Measurements from ENCODE around the gene TUBB. TPM values are rescaled to one million over a fixed set of nuclear protein-coding genes. Genes with fewer than 3 reads are reported as not detected.
A peak's percentile ranks its signal among the peaks of the same experiment; 100 is the strongest.
"Not testable (repeated sequence)": the region's sequence is repeated elsewhere in the genome, so short reads cannot be mapped to it uniquely, and the experiment has no call there.

TUBB gene
- total RNA-seq, 1 donor from 2014 or later, result 1,190 TPM

- DNase-seq, result no peak
Measured at GRCh38 chr6:30687659-30688431, 32.3 kb upstream of the TUBB start.

DNA sequence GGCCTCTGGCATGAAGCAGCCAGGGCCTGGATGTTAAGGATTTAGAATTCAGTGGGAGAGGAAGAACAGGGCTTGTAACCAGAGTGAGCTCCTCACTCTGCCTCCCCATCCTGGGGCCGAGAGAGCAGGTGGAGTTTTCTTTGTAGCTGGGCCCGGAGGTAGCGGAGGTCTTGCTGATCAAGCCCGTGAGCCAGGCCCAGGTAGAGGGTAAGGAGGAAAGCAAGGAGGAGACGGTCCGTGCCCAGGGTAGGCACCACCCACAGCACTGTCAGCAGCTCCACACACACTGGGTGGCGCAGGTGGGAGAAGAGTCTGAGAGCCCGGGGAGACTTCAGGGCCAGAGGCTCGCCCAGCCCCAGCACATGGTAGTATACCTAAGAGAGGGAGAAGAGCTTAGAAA, 31.6 kb upstream of the TUBB start:
- no peak for DNase-seq

- DNase-seq, result no peak
Measured at GRCh38 chr6:30689022-30689865, 30.9 kb upstream of the TUBB start.

- DNase-seq, result no peak
Measured at GRCh38 chr6:30689985-30690384, 30.2 kb upstream of the TUBB start.

DNA sequence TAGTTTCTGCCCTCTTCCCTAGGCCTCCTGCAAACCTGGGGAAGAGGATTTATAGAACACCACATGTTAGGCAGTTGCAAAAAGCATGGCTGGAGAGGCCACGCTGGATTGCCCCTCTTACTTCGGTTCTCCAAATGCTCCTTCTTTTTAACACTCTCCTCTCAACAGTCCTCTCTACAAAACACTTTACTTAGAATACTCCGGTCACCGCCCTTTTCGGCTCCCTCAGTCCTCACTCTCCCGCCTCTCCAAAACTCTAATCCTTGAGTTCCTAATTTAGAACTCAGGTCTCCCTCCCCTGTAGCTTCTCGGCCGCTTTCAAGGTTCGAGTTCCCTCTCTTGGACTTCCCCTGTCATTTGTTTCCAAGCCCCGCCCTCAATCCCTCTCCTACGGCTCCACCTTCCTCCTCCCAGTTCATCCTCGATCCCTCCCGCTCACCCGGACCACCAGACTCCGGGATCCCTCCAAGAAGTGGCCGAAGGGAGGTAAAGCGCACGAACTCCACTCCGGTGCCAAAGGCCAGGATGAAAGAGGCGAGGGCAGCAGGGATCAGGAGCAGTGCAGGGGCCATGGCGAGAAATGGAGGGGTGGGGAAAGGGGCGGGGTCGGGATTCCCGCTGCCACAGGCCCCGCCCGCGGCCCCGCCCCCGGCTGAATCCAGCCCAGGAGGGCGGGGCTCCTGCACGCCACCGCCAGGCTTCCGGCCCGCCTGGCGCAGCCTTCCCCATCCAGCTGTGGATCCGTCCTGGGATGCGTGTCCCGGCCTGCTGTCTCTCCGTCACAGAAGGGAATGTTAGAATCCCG, 29.5 kb upstream of the TUBB start, which contains the start of gene NRM:
TSS of gene NRM (minus strand) at position 582 of the 805 bp plus-strand sequence. CDS start at position 572, 10 bp downstream.
- DNase-seq, result peak; percentile 78

DNA sequence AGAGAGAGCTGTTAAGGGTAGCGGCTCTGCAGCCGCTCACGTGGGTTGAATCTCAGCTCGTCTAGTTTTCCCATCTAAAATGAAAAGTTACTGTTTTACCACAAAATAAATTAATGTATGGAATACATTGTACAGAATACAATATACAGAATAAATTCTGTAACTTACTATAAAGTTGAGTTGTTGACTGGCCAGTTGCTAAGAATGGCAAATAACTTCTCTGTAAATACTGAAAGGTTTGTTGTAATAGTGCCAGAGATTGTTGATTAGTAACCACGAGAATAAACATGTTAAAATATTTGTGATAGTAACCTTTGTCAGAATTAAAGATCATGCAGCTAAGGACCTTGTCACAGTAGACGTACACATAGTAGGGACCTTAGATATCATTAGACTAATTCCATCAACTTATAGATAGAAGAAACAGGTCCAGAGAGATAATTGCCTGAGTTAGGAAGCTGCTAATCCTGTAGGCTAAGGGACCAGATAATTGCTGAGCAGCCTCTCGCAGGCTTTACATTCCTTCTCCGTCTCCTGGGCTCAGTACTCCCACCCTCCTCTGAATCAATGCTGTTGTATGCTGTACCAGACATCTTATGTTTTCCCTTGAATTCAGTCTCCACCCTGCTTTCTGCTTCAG, 28.8 kb upstream of the TUBB start:
- no peak for DNase-seq

- no peak for DNase-seq
Measured at GRCh38 chr6:30696432-30696831, 23.7 kb upstream of the TUBB start.

DNA sequence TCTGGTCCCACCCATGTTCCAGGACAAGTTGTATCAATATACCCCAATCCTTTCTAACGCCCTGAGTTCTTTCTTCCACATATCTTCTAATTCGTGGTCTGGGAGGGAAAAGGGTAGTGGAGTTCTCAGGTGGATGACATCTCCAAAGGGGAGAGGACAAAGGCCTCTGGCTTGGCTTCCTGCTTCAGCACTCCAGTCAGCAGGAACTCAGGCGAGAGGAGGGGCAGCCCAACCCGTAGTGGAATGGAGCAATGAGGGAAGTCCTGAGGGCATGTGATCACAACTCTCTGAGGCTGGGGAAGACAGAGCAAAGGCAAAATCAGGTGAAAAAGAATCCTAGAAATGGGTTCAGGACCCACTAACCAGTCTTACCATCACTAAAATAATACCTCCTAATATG, 19.8 kb upstream of the TUBB start:
- DNase-seq, result no peak

GRCh38 chr6:30703011-30703410, 17.1 kb upstream of the TUBB start:
- DNase-seq, result no peak

GRCh38 chr6:30703821-30704220, 16.3 kb upstream of the TUBB start:
- DNase-seq, result no peak

DNA sequence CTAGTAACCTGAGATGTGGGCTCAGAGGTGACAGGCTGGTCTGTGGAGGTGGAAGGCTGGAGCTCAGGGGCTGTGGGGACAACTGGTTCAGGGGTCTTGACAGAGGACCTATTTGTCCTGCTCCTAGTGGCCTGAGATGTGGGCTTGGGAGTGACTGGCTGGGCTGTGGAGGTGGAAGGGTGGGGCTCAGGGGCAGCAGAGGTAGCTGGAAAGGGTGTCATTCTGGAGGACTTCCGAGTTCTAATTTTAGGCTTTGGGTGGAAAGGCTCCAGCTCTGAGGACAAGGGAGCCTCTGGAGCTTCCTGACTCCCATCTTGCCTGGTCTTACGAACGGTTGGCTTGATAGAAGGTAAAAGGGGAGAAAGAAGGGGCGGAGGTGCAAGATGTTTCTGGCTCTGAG, 14.5 kb upstream of the TUBB start:
- no peak for DNase-seq

DNA sequence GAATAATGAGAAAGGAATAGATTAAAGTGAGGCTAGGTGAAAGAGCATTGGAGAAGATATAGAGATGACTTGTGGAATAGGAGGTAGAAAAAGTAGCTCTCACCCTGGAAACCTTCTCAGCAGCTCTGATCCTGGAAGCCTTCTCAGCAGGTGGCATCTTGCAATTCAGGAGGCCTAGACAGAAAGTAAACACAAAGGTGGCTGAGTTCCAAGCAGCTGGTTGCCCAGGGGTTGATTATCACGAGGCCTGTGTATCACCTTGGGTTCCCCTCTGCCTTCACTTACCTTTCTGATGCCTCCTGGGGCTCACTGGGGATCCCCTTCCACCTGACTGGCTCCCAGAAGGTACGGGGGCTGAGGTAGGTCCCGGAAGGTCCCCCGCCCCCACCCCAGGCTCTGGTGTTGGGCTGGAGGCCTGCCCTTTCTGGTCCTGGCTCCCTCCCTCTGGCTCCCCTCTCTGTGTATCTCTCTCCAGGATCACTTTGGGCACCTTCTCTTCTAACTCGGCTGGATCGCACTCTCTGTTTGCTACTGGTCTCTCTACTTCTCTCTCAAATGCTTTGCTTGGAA, 12.8 kb upstream of the TUBB start:
- no peak for DNase-seq

DNA sequence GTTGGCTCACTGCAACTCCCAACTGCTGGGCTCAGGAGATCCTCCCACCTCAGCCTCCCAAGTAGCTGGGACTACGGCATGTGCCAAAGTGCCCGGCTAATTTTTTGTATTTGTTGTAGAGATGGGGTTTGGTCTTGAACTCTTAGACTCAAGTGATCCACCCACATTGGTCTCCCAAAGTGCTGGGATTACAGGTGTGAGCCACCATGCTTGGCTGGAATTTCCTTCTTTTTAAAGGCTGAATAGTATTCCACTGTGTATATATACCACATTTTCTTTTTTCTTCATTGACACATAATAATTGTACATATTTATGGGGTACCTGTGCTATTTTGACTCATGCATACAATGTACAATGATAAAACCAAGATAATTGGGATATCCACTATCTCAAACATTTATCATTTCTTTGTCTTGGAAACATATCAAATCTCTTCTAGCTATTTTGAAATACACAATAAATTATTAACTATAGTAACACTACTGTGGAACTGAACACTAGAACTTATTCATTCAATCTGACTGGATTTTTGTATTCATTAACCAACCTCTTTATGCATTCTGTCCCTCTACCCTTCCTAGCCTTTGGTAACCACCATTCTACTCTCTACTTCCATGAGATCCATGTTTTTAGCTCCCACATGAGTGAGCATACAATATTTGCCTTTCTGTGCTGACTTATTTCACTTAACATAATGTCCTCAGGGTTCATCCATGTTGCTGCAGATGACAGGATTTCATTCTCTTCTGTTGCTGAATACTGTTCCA, 10.9 kb upstream of the TUBB start:
- DNase-seq, result no peak

- no peak for DNase-seq
Measured at GRCh38 chr6:30711758-30712380, 8.3 kb upstream of the TUBB start.

DNA sequence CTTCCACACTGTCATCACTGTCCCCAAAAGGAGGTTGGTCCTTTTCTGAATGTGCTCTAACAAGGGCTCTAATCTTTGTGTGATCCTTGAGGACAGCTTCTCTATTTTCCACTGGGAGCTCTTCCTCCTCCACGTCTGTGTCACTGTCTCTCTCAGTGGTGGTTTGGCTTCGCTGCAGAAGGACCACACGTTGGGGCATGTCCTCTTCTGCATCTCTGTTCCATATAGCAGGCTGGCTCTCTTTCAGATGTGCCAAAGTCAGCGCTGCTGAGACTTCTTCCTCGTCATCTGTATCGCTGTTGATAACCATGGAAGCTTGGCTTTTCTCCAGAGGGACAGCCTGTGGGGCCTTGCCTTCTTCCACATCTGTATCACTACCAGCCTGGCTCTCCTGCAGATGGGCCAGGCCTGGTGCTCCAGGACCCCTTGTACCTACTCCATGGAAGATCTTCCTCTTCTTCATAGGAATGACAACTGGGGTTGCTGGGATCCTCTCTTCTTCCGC, 7.7 kb upstream of the TUBB start:
- DNase-seq, result no peak

DNA sequence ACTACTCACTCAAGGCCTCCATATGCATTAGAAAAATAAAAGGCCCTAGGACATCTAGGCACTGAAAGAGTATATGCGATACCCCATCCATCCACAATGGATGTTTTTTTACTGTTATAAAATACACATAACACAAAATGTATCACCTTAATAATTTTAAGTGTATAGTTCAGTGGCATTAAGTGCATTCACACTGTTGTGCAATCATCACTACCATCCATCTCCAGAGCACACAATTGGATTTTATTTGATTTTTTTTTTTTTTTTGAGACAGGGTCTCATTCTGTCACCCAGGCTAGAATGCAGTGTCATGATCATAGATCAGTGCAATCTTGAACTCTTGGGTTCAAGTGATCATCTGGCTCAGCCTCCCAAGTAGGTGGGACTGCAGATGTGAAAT, 5.9 kb upstream of the TUBB start:
- DNase-seq, result no peak

GRCh38 chr6:30716879-30717128, 3.3 kb upstream of the TUBB start:
- no peak for DNase-seq

DNA sequence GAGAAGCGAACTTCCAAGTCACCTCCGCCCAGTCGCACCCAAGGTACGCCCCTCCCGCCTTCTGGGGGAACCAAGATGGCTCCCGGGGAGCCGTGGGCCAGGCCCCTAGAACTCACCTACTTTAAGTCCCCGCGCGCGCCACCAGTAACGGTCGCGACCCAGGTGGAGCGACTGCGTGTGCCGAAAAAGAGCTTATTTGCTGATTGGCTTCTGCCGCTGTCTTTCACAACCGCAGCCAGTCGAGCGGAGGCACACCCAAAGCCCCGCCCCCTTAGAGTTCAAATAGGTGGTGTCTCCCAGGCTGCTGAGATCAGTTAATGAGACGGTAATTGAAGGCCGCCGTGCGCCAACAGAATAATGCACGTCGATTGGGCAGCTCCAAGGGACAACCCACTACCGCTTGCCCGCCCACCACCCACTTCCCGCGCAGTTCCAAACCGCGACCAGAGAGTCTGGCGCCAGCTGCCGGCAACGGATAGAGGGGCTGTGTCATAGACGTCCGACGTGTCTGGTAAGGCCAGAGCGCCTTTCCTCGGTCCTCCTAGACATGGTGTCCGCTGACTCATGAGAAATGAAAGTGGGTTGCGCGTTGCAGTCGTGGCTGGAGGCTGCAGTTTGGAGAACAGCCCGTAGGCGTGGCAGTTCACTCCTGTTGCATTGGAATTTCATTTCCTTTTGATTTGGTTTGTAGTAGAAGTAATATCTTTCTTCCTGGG, 2.9 kb upstream of the TUBB start, which contains the start of gene MDC1:
TSS of gene MDC1 (minus strand) at position 153 of the 716 bp plus-strand sequence. CDS start 2,106 bp downstream, outside the sequence.
- peak; percentile 100 for DNase-seq

DNA sequence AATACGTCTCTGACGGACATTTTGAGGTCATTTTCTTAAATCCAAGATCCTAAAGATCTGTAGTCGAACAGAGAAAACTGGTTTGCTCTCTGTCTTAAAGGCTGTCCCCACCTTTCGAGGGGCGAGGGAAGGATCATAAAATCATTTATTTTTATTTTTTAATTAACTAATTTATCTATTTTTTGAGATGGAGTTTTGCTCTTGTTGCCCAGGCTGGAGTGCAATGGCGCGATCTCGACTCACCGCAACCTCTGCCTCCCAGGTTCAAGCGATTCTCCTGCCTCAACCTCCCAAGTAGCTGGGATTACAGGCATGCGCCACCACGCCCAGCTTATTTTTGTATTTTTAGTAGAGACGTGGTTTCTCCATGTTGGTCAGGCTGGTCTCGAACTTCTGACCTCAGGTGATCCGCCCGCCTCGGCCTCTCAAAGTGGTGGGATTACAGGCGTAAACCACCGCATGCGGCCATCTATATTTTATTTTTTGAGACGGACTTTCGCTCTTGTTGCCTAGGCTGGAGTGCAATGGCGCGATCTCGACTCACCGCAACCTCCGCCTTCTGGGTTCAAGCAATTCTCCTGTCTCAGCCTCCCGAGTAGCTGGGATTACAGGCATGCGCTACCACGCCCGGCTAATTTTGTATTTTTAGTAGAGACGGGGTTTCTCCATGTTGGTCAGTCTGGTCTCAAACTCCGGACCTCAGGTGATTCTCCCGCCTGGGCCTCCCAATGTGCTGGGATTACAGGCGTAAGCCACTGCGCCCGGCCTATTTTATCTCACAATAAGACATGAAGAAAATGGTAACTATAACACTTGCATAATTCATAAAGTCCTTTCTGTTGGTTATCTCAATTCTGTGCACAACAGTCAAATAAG, 2.1 kb upstream of the TUBB start:
- DNase-seq, result not testable (repeated sequence)

Measured in occipital lobe (tissue), 2 donors.